ENCODE results near the gene VPS72. TPM values are rescaled to one million over a fixed set of nuclear protein-coding genes. Genes with fewer than 3 reads are reported as not detected.
A peak's percentile ranks its signal among the peaks of the same experiment; 100 is the strongest.
"Not testable (repeated sequence)": the region's sequence is repeated elsewhere in the genome, so short reads cannot be mapped to it uniquely, and the experiment has no call there.

Gene VPS72
- total RNA-seq, 1 donor from 2014 or later, result 42.6 TPM

DNA sequence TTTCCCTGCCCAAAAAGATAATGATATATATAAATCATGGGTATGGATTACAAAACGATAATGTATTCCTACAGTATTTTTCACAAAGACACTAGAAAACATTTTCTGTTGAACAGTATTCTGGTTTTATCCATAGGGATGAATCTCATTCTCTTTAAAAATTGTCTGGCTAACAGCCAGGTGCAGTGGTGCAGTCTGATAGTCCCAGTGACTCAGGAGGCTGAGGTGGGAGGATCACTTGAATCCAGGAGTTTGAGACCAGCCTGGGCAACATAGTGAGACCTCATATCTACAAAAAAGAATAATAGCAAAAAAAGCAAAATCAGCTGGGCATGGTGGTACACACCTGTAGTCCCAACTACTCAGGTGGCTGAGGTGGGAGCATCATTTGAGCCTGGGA lies 31.6 kb upstream of the VPS72 start:
- H3K4me1 ChIP-seq, result no peaks in the 10 kb centered on the region
- intact Hi-C loops (cut with DNase I), result no loop called here
- ATAC-seq (no peak), DNase-seq (no peak)
- no peak overlapping the region for H3K27ac ChIP-seq
- no peaks in the 10 kb centered on the region for H3K9me3 ChIP-seq
- peaks cover 31% of the 10 kb centered on the region for H3K36me3 ChIP-seq
- no peaks in the 10 kb centered on the region for H3K27me3 ChIP-seq
- no peak overlapping the region for H3K4me3 ChIP-seq
- TF ChIP-seq, protein P1, sequence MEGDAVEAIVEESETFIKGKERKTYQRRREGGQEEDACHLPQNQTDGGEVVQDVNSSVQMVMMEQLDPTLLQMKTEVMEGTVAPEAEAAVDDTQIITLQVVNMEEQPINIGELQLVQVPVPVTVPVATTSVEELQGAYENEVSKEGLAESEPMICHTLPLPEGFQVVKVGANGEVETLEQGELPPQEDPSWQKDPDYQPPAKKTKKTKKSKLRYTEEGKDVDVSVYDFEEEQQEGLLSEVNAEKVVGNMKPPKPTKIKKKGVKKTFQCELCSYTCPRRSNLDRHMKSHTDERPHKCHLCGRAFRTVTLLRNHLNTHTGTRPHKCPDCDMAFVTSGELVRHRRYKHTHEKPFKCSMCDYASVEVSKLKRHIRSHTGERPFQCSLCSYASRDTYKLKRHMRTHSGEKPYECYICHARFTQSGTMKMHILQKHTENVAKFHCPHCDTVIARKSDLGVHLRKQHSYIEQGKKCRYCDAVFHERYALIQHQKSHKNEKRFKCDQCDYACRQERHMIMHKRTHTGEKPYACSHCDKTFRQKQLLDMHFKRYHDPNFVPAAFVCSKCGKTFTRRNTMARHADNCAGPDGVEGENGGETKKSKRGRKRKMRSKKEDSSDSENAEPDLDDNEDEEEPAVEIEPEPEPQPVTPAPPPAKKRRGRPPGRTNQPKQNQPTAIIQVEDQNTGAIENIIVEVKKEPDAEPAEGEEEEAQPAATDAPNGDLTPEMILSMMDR (IDR thresholded peaks at IDR 0.05), result no peak

DNA sequence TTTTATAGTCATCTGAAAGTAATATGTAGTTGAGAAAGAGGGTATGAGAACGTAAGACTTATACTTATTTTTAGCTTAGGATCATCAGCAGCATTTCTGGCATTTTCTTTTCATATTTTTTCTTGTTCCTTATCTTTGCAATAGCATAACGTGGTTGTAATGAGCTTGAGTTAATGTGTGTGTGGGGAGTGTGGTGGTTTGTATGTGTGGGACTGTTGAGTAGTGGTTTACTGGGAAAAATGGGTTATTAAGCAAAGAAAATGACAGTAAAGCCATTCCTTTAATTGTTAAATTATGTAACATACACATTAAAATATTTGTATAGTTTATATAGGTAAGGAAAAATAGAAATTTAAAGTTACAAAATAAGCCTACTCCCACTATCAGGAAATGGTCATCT lies 23.6 kb upstream of the VPS72 start:
- H3K27ac ChIP-seq, result no peak overlapping the region
- no peaks in the 10 kb centered on the region for H3K27me3 ChIP-seq
- DNase-seq, result no peak
- intact Hi-C loops (cut with DNase I), result no loop called here
- ATAC-seq, result no peak
- no peak overlapping the region for H3K4me3 ChIP-seq
- no peaks in the 10 kb centered on the region for H3K4me1 ChIP-seq
- no peaks in the 10 kb centered on the region for H3K9me3 ChIP-seq
- peaks cover 21% of the 10 kb centered on the region for H3K36me3 ChIP-seq
- TF ChIP-seq, protein P1 (IDR thresholded peaks at IDR 0.05), result no peak

GRCh38 chr1:151211972-151212705 lies 22.1 kb upstream of the VPS72 start:
- Histone ChIP-seq H3K4me3 (no peak overlapping the region), H3K27ac (no peak overlapping the region), H3K36me3 (peaks cover 30% of the 10 kb centered on the region), H3K4me1 (no peaks in the 10 kb centered on the region), H3K27me3 (no peaks in the 10 kb centered on the region), H3K9me3 (no peaks in the 10 kb centered on the region)
- intact Hi-C loops (cut with DNase I), result no loop called here
- ATAC-seq (no peak), DNase-seq (no peak)
- TF ChIP-seq, protein P1 (IDR thresholded peaks at IDR 0.05), result no peak

- Histone ChIP-seq H3K36me3 (peaks cover 40% of the 10 kb centered on the region), H3K9me3 (no peaks in the 10 kb centered on the region), H3K27me3 (no peaks in the 10 kb centered on the region), H3K4me1 (no peaks in the 10 kb centered on the region), H3K27ac (no peak overlapping the region), H3K4me3 (no peak overlapping the region)
- TF ChIP-seq, protein P1 (IDR thresholded peaks at IDR 0.05), result no peak
- intact Hi-C loops (cut with DNase I), result no loop called here
- ATAC-seq, result no peak
- DNase-seq, result no peak
These were observed 20.8 kb upstream of the VPS72 start for GRCh38 chr1:151210830-151211229.

DNA sequence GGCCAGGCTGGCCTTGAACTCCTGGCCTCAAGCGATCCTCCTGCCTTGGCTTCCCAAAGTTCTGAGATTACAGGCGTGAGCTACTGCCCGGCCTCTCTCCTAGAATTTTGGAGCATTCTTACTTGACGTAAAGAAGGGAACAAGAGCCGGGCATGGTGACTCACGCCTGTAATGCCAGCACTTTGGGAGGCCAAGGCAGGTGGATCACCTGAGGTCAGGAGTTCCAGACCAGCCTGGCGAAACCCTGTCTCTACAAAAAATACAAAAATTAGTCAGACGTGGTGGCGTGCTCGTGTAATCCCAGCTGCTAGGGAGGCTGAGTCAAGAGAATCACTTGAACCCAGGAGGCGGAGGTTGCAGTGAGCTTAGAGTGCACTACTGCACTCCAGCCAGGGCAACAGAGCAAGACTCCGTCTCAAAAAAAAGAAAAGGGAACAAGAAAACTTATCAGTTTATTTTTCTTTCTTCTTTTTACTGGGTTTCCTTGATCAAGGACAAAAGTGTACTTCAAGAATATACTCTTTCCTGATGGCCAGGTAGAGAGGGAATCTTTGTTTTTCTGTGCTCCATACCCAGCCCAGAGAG lies 15.5 kb upstream of the VPS72 start:
- H3K27ac ChIP-seq; DNase-seq; ATAC-seq; intact Hi-C loops (cut with DNase I); H3K27me3 ChIP-seq; H3K9me3 ChIP-seq; H3K4me3 ChIP-seq: not testable (repeated sequence)
- Histone ChIP-seq H3K36me3 (peaks cover 53% of the 10 kb centered on the region), H3K4me1 (peaks cover 13% of the 10 kb centered on the region)

DNA sequence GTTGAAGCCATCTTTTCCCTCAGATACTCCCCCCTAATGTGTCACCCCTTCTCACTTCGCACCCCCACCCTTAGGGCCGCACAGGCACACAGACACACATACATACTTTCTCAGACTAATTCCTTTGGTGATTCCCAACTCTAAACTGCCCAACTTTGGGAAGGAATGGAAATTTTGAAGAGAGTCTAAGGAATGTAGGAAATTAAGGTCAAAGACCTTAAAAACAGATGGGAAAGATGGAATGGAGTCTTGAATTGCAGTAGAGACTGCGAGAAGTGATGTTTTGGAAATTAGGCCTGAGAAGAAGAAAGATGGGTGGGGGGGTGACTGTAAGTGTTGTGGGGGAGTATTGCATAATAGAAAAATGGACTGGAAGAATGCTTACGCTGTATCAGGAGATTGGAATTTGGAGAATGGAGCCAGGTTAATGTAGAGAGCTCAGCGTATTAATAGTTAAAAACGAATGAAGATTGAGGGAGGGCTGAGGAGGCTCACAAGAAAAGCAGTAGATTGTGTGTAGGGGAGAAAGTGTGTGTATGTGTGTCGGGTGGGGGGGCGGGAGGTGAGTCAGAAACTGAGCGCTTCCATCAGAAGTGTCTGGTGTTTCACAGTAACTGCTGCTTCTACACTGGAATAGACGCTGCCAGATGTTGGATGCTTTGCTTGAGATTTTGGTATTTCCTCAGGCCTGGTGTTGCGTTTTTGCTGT lies 10.0 kb upstream of the VPS72 start:
- intact Hi-C loops (cut with DNase I), result no loop called here
- Histone ChIP-seq H3K36me3 (peaks cover 19% of the 10 kb centered on the region), H3K27me3 (no peaks in the 10 kb centered on the region), H3K27ac (peak overlapping the region; percentile 85), H3K4me1 (peaks cover 23% of the 10 kb centered on the region), H3K9me3 (no peaks in the 10 kb centered on the region), H3K4me3 (peak overlapping the region; percentile 82)
- no peak for ATAC-seq
- TF ChIP-seq, protein P1 (IDR thresholded peaks at IDR 0.05), result no peak
- DNase-seq, result no peak

All from upper lobe of right lung (tissue), 1 donor.